ACHN (cell line): ENCODE data around the gene C5orf58.
"Not testable (repeated sequence)": the region's sequence is repeated elsewhere in the genome, so short reads cannot be mapped to it uniquely, and the experiment has no call there.

ENCODE experiments used
- DNase-seq: peaks from one replicate; pipeline ENCODE4 v3.0.0-alpha.2; 2015
- in situ Hi-C: cut with HindIII; loops from 2 replicates; pipeline ENCODE4 v1.10.0; 2017; ENCODE audit warnings: low sequenced_read_pairs, low pct_ligation_motif_present, low pct_unique_long_range_greater_than_20kb

C5orf58 gene

DNA sequence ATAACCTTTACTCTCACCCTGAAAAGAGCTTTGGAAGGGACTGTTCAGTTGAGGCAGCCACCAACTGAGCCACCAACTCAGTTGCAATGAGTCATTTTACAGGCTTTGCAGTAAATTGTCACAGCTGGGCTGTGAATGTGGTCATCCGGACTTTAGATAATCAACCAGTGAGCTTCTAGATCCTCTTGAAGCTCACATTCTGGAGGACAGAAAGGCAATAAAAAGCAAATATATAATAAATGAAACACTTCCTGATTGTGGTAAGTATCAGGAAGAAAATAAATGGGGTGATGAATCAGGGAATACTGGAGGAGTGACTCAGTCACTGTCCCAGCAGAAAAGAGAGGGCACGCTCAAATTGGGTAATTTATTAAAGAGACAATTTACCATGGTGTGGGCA, 13.2 kb upstream of the C5orf58 start:
- in situ Hi-C loops, result loop anchor here (25.0 kb wide), 1 partner anchor 132 kb away; no protein-coding TSS in a partner anchor
- peak; percentile 56 for DNase-seq

DNA sequence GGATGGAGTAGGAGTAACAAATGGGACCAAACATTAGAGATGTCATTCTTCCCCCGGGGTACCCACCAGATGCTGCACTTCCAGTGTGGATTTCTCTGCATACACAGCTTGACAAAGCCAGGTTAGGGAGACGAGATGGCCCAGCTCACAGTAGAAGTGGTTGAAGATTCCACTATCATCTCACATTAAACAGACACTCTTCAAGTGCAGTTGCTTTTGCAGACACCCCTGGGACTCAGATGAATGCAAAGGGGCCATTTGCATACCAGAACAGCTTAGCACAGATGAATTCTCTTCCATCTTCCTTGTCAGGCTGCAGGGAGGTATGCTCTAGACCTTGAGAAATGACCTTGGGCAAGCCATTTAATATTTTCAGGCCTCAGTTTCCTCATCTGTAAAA, 12.6 kb upstream of the C5orf58 start:
- in situ Hi-C loops, result loop anchor here (25.0 kb wide), 1 partner anchor 133 kb away; no protein-coding TSS in a partner anchor
- DNase-seq, result no peak

DNA sequence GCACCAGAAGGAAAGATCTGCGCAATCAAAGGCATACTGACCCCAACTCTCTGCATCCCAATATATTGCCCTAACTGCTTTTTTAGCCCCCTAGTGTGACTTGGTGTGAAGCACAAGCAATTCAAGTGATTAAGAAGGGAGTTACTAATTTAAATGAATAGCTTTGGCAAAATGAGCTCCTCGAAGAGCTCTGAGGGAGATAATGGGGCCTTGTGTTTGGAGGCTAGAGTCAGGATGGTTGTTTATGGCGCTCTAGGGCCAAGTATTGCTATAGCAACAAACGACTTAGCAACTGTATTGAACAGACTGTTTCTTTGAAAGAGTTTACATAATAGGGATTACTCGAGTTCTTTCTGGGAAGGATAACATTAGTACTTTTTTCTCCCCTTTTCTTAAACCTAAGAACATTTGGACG, 11.5 kb upstream of the C5orf58 start:
- in situ Hi-C loops, result loop anchor here (25.0 kb wide), 1 partner anchor 134 kb away; no protein-coding TSS in a partner anchor
- DNase-seq, result no peak

DNA sequence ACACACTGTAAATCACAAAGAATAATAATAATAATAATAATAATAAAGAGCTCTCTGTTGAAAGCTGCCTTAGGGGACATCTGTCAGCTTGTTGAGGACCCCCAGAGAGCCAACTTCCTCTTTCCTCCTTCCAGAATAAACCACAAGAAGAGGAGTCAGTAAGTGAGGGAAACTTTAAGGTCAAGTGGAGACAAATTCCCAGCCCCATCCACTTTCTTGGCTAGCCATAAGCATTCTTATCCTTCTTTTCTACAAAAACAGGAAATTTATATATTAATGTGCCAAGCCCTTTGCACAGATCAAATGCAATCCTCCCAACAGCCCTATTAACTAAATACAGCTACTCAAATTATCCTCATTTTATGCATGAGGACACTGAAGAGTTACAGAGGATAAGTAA, 9.4 kb upstream of the C5orf58 start:
- in situ Hi-C loops, result loop anchor here (25.0 kb wide), 1 partner anchor 136 kb away; no protein-coding TSS in a partner anchor
- DNase-seq, result no peak

DNA sequence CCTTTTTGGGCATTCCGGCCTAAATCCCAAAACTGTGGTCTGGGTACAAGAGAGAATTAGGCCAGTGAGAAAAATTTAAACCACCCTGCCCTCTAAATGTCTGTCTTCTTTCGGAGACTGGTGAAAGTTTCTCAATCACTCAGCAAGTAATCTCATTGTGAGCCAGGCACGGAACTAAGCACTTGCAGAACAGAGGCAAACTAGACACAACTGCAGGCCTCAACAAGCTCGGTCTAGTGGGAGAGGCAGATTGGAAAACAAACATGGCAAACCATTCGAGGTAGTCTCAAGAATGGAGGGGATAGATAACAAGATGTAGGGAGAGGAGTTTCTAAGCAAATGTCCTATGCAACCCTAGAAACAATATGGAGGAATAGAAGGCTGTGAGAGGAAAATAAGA, 8.9 kb upstream of the C5orf58 start:
- no peak for DNase-seq
- in situ Hi-C loops, result loop anchor here (25.0 kb wide), 1 partner anchor 137 kb away; no protein-coding TSS in a partner anchor

DNA sequence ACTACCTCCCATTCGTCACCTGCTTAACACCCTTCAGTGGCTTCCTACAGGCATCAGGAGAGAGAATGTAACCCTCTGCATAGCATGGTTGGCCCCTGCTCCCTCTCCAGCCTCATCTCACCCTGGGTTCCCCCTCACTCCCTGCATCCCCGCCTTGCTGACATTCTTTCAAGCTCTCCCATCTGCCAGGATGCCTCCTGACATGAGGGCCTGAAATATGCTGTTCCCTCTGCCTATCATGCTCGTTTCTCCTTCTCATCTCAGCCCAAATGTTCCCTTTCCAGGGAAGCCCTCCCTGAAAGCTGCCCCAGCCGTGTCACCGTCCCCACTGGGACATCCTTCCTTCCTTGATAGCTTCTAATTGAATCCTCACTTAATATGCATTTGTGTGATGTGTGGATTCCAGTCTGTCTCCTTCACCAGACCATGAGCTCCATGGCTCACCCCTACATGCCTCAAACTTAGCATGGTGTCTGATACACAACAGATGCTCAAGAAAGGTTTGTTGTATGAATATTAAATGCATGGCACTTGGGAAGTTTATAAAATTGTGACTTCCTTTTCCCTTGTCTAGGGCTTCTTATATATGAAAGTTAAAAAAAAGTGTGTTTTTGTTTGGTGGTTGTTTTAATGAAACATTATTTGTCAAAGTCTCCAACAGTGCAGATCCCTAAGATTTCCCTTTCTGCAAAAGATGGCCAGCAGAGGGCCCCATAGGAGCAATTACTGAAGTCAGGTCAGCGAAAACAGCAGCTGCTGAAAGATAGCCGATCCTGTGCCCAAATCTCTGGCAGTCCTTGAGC, 7.3 kb upstream of the C5orf58 start:
- DNase-seq, result peak; percentile 52
- in situ Hi-C loops, result no loop called here

DNA sequence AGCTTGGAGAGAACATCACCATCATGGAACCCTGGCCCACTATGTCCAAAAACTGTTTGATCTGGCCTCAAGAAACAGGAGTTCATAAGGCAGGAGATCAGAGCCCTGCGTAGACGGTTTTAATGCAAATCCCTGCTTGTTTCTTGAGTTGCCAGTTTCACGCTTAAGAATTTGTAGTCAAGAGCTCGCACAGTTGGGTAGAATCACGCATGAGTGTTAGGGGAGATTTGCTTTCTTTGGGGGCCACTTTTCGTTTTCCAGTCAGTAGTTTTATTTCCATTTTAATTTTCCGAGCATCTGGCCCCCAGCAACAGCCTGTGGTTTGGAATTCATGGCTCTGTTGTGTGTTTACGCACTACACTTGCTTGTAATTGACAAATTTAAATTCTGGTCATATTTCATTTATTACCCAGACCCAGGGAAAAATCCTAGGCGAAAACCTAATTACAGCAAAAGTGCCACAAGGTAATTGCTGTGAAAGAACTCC, 6.6 kb upstream of the C5orf58 start:
- DNase-seq, result no peak
- in situ Hi-C loops, result no loop called here

DNA sequence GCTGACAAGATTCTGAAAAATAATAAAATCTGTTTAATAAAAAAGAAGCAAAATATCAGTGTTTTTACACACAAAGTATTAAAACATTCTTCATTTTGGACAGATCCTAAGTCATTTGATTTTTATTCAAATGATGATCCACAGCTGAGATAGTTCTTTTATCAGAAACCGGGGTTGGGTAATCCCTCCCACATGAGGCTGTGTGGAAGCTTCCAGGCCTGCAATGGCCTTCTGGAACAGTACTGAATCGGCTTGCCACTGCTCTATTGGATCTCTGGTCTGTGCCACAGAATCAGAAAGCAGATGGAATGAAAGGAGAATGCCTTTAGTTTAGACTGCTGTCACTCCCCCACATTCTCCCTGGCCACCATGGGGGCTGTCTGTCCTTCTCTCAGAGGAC, 6.1 kb upstream of the C5orf58 start:
- DNase-seq, result no peak
- in situ Hi-C loops, result no loop called here

DNA sequence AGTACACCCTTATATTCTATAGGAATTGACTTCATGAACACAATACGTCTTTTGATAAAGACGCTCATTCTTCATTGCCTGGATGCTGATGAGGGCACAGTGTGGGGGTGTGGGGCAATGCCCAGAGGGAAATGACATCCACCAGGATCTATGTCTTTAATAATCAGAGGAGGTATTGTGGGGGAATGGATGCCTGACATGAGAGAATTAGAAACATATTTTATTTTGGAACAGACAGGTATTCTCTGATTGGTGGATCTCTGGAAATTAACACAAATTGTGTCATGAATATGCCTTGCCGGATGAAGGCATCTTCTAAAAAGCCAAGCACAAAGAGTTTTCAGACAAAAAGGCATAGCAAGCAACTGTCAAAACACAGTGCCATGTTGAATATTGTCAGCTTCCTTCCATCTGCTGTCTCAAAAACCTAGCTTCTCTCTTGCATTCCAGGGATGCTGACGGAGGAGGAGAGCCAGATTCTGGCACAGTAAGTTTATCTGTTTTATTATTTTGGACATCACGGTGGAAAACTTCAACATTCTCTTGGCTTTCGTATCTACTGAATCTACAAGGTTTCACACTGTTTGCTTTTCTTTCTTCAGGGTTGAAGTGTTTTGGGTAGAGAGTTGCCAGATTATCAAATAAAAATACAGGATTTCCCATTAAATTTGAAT, 3.9 kb upstream of the C5orf58 start:
- DNase-seq, result no peak
- in situ Hi-C loops, result no loop called here

DNA sequence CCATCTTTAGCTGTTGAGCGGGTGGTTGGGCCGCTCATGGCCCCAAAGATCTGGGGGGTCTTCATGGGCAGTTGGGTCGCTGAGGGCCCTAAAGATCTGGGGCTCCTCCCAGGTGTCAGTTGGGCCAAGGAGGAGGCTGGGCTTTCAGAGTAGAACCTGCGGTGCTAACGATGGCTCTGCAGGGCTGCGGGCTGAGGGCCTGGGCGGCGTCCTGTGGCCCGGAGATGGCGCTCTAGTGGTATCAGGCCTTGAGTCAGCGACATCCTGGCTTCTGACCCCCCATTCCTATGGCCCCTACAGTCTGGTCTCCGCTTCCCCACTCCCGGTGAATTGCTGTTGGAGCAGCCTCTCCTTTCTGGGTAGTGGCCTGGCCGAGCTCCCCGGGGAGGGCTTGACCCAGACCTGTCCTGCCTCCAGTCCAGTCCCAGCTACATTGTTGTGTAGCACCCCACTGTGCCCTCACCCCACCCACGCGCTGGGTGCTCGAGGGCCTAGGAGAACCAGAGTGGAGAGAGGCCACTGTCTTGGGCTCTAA, 640 bp downstream of the C5orf58 start:
- in situ Hi-C loops, result no loop called here

DNA sequence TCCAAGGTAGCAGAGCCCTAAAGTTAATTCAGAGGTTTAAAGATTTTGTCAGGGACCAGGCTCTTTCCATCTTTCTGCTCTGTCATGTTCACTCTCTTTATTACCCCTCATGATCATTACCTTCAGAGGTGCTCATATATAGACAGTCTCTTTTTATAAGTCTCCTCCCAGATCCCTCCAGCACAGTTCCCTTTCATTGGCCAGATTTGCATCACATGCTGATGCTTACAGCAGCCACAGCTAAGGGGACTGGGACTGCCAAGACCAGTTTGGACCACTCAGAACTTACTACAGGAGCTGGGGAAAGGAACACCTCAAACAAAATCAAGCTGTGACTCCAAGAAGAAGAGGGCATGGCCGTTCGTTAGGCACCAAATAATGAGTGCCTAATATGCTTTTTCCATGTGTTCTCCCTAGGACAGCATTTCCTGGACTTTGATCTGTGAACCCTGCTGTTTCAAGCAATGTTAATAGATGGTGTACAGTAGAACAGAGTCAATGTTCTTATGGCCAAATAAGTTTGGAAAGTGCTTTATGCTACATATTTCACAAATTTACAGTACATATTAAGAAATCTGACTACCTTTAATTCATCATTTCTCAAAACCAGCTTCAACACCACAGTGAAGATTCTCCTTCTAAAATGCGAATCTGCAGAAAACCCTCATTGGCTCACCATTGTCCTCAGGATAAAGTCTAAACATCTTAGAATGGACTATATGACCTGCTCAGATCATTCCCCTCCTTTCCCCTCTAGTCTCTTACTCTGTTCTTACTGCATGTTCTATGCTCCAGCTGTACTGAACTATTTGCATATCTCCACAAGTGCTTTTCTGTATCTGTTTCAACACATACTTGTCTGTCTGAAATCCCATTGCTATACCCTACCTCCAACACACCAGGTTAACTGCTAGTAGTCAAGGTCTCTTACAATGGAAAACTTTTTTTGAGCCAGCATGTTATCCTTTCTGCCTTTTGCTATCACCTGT, 3.4 kb downstream of the C5orf58 start:
- DNase-seq, result no peak
- in situ Hi-C loops, result no loop called here

More for the DNA sequence above, 640 bp downstream of the C5orf58 start:
- no peak for DNase-seq

DNA sequence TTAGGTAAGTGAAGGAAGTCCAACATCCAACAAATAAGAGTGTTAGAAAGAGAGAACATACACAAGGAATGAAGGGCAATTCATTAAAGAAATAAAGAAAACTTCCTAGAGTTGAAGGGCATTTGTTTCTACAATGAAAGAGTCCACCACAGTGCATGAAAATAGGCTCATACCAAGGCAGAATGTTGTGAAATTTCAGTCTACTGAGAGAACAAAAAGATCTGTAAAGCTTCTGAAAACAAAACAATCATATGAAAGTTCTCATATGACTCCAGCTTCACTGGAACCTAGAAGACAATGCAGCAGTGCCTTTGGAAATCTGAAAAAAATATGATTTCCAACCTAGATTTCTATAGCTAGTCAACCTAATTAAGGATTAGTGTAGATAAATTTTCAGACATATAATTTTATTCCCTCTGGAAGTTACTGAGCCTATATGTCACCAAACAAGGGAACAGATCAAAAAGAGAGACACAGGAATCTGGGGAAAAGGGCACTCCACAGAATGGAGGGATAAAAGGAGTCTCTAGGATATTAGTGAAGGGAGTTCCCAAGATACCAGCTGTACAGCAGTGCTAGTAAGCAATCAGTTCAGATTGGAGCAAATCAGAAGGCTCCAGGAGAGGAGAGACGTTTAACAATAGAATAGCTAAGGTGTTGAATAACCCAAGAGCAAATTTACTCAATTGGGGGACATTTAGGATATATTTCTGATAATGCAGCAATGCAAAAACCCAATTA, 5.8 kb downstream of the C5orf58 start:
- in situ Hi-C loops, result no loop called here
- DNase-seq, result no peak

DNA sequence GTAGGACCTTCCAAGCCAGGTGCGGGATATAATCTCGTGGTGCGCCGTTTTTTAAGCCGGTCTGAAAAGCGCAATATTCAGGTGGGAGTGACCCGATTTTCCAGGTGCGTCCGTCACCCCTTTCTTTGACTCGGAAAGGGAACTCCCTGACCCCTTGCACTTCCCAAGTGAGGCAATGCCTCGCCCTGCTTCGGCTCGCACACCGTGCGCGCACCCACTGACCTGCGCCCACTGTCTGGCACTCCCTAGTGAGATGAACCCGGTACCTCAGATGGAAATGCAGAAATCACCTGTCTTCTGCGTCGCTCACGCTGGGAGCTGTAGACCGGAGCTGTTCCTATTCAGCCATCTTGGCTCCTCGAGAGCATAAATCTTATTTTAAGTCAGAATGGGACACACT, 12.7 kb downstream of the C5orf58 start:
- DNase-seq, in situ Hi-C loops: not testable (repeated sequence)

DNA sequence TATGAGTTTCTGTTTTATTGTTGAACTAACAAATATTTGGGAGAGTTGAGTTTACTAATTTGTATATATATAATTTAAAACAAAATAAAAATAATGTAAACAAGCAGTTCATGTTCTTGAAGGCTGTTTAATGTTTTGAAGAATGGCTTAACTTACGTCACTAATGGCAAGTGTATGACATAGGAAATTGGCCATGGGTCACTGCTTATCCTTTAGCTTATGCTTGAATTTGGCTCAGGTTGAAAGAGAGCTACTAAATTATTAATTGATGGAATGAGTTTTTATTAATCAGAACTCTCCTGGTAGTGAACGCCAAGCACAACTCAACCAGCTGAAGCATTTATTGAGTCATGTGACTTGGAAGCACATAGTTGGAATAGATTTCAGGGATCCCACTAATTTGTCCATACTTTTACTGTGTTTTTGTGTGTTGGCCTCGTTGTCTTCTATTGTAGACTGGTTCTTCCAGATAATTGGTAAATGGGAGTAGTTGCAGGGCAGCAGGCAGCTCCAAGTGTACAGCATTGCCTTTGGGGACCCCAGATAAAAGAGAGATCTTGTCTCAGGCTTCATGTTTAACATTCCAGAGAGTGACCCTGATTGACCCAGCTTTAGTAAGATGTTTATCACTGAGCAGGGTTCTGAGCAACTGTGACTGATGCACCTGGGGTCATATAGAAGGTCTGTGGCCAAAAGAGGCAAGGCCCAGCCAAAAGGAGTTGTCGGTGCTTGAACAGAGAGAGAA, 13.5 kb downstream of the C5orf58 start:
- in situ Hi-C loops, result no loop called here
- no peak for DNase-seq

DNA sequence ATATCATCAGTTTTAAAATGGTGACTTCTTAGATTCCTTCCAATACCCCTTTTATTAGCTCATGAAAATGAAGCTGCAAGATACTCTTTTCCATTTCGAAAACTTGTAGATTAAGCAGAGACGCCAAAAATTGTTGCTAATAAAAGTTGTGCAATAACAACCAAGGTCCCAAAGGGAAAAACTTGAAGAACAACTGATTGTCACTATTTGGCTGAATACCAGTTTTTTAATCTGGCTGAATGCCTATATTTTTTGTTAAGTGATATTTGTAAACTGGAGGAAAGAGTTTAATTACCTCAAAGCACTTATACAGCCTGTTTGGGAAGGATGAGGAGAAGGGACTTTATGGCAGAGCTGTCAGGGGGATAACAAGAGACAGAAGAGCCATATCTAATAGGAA, 14.6 kb downstream of the C5orf58 start:
- DNase-seq, result no peak
- in situ Hi-C loops, result no loop called here

DNA sequence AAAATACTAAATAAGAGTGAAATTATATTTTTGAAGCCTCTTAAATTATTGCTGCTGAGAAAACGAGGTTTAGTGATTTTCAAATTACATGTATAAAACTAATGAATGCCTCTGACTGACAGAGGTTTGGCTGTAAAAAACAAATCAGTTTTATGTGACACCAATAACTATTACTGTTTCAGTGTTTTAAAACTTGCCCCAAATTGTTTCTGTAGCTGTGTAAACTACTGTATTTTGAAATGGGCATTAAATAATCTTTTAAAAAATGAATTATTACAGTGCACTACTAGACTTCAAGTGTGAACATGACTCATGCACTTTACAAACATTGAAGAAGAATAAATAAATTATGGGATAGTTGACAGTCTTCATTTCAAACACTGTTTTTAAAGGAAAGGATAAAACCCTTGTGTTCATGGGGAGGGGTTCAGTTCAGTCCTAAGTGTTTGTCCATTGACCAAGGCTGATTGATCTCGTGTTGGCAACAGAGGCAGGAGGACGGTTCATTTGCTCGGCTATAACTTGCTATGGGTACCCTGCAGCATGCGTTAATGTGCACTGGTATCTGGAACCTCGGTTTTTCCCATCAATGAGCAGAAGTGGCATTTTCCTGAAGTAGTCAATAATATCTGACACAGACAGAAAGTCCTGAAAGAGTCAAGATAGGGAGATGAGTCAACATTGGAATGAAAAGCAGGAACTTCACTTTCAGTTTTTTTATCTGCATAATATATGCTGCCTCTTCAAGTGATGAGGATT, 15.6 kb downstream of the C5orf58 start:
- DNase-seq, result no peak
- in situ Hi-C loops, result no loop called here

DNA sequence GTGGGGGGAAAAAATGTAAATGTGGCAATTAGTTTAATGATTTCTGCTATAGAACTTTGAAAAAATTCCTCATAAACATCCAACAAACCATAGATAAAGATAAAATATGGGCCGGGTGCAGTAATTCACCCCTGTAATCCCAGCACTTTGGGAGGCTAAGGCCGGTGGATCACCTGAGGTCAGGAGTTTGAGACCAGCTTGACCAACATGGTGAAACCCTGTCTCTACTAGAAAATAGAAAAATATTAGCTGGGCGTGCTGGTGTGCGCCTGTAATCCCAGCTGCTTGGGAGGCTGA, 16.1 kb downstream of the C5orf58 start:
- in situ Hi-C loops, DNase-seq: not testable (repeated sequence)
